GM04504 (cell line): ENCODE data around the gene NRDE2.
"Not testable (repeated sequence)": the region's sequence is repeated elsewhere in the genome, so short reads cannot be mapped to it uniquely, and the experiment has no call there.

Source experiments
- DNase-seq: peaks from one replicate; pipeline ENCODE4 v3.0.0-alpha.2; 2012; ENCODE audit warnings: low read depth

Gene NRDE2

GRCh38 chr14:90341784-90342183, 10.0 kb upstream of the NRDE2 start:
- DNase-seq: no peak

- not testable (repeated sequence) for DNase-seq
These were observed 9.5 kb upstream of the NRDE2 start for GRCh38 chr14:90341232-90341631.

GRCh38 chr14:90336985-90337384, 5.2 kb upstream of the NRDE2 start:
- no peak for DNase-seq

GRCh38 chr14:90336401-90336800, 4.7 kb upstream of the NRDE2 start:
- no peak for DNase-seq

- DNase-seq: no peak
These were observed 487 bp upstream of the NRDE2 start for GRCh38 chr14:90332271-90332584.

- no peak for DNase-seq
These were observed 1.2 kb downstream of the NRDE2 start for GRCh38 chr14:90330203-90331196.

- no peak for DNase-seq
These were observed 9.8 kb downstream of the NRDE2 start for GRCh38 chr14:90321891-90322290.

GRCh38 chr14:90319634-90320541, 11.9 kb downstream of the NRDE2 start:
- DNase-seq: no peak

- DNase-seq: no peak
These were observed 12.6 kb downstream of the NRDE2 start for GRCh38 chr14:90319173-90319572.

- no peak for DNase-seq
These were observed 13.7 kb downstream of the NRDE2 start for GRCh38 chr14:90318016-90318415.

- no peak for DNase-seq
These were observed 14.5 kb downstream of the NRDE2 start for GRCh38 chr14:90317286-90317685.

GRCh38 chr14:90308561-90308960, 23.2 kb downstream of the NRDE2 start:
- no peak for DNase-seq

- no peak for DNase-seq
These were observed 26.6 kb downstream of the NRDE2 start for GRCh38 chr14:90305176-90305601.

- DNase-seq: no peak
These were observed 27.2 kb downstream of the NRDE2 start for GRCh38 chr14:90304502-90304901.

GRCh38 chr14:90303473-90303872, 28.3 kb downstream of the NRDE2 start:
- DNase-seq: no peak

- no peak for DNase-seq
These were observed 29.0 kb downstream of the NRDE2 start for GRCh38 chr14:90302529-90303303.

- DNase-seq: no peak
These were observed 30.1 kb downstream of the NRDE2 start for GRCh38 chr14:90301668-90302090.

GRCh38 chr14:90301122-90301521, 30.6 kb downstream of the NRDE2 start:
- no peak for DNase-seq

GRCh38 chr14:90300611-90301047, 31.1 kb downstream of the NRDE2 start:
- no peak for DNase-seq

GRCh38 chr14:90299408-90299807, 32.3 kb downstream of the NRDE2 start:
- DNase-seq: no peak

GRCh38 chr14:90297876-90298629, 33.7 kb downstream of the NRDE2 start:
- no peak for DNase-seq
